Activated CD4-positive, alpha-beta T cell treated with anti-CD3 and anti-CD28 coated beads, Interleukin-2, amount 50 U/mL, for 16 hours (primary cell): ENCODE results near the gene KRT14.
"Not testable (repeated sequence)": the region's sequence is repeated elsewhere in the genome, so short reads cannot be mapped to it uniquely, and the experiment has no call there.

Source experiments
- DNase-seq: peaks from one replicate; pipeline ENCODE4 v3.0.0-alpha.2; 2020

Gene KRT14

DNA sequence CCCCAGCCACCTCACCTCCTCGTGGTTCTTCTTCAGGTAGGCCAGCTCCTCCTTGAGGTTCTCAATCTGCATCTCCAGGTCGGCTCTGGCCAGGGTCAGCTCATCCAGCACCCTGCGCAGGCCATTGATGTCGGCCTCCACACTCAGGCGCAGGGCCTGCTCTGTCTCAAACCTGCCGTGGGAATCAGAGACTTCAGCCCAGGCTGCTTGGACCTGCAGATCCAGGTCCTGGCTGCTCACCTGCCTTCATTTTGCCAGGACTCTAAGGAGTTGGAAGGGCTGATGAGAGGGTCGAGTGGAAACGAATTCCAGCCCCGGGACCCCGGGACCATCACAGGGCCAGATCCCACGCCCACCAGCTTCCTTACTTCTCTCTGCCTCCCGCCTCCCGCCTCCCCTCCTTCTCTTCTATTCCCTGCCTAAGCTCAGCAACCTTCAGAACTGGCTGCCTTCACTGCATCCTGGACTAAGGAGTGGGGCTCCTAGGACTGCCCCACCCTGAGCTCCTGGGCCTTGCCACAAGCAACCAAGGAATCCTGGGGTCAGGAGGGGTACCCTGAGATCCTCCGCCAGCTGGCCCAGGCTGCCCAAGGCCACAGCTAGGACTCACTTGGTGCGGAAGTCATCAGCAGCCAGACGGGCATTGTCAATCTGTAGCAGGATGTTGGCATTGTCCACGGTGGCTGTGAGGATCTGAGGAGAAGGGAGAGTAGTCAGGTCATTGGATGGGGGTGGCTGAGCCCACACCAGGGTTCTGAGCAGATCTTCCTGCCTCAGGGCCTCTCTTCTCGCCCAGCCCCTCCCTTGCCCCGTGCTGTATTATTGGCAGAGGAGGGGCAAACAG lies 35.9 kb upstream of the KRT14 start:
- DNase-seq, result not testable (repeated sequence)

DNA sequence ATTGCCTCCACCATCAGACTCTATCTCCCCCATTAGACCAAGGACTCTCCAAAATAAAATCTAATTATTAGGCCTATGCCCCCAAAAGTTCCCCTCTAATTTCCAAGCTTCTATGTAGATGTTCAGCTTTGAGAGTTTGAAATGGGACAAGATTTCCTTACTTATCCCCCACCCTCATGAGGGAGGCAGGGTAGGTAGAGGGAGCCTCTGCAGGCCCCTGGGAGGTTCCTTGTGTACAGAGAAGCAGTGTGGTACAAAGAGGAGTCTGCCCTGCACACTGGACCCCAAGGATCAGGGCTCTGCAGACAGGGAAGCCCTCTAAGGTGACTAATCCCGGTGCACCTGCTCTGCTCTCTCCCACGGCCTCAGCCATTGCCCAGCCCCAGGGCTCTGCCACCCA lies 35.2 kb upstream of the KRT14 start:
- DNase-seq, result no peak

GRCh38 chr17:41621435-41621817 lies 34.7 kb upstream of the KRT14 start:
- DNase-seq, result not testable (repeated sequence)

GRCh38 chr17:41620583-41621434 lies 34.1 kb upstream of the KRT14 start:
- DNase-seq, result no peak

GRCh38 chr17:41619927-41620582 lies 33.4 kb upstream of the KRT14 start:
- not testable (repeated sequence) for DNase-seq

DNA sequence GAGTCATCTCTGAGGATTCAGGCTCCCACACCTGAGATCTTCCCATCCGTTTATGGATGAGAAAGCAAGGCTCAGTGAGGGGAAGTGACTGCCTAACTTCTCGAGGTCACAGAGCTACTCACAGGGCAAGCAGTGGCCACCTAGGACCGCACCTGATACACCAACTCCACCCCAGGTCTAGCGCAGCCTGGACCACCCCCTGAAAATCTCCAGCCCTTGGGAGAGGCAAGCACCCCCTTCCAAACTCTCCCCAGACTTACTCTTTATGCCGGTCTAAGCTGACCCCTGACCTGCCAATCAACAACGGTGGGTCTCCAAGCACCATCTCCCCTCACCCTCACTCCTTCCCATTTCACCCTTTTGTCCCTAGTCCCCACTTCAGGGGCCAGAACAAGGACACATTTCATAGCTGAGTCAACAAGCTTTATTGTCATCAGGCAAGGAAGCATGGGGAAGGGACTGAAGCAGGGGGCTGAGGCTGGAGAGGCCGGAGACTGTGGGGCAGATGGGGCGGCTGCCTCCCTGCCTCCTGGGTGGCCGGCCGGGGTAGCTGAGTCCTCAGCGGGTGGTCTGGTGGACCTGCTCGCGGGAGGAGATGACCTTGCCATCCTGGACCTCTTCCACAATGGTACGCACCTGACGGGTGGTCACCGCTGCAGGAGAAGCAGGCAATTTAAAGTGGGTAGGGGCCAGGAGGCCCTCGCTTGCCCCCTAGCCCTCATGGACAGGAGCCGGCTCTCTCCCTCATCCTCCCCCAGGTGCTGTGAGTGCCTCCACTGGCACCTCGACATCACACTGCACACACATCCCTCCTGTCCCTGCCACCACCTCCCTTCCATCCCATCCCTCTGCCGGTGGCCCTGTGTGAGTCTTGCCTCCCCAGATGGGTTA lies 32.6 kb upstream of the KRT14 start:
- no peak for DNase-seq

DNA sequence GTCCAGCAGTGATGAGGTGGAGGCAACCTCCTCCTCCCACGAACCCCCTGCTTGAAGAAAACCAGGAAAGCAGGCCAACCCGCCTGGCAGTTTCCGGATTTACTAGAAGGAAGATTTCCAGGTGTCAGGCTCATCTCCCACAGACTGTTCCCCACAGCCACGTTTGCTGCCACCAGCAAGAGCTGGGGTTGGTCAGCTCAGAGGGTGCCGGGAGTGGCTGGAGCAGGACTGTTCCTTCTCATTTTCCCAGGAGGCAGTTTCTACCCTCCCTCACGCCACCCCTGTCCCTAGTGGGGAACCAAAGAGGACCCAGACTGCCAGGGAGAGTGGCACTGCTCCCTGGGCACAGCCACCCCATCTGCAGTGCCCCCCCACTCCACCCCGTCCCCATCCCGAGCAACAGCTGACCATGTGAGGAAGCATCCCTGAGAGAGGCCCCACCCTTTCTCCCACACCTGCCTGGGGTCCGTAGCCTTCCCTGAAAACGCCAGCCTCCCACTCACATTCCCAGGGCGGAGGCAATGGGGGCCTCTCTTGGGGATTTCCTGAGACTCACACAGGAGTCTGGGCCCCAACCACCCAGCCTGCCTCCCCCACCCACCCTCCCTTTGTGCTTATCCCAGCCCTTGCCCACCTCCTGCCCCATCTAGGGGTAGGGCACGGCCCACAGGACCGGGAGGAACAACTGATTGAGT lies 31.8 kb upstream of the KRT14 start:
- no peak for DNase-seq

- no peak for DNase-seq
Observed at GRCh38 chr17:41617698-41618097, 31.0 kb upstream of the KRT14 start.

- no peak for DNase-seq
Observed at GRCh38 chr17:41617136-41617535, 30.4 kb upstream of the KRT14 start.

- not testable (repeated sequence) for DNase-seq
Observed at GRCh38 chr17:41616486-41616885, 29.8 kb upstream of the KRT14 start.

GRCh38 chr17:41615454-41615853 lies 28.8 kb upstream of the KRT14 start:
- DNase-seq, result no peak

DNA sequence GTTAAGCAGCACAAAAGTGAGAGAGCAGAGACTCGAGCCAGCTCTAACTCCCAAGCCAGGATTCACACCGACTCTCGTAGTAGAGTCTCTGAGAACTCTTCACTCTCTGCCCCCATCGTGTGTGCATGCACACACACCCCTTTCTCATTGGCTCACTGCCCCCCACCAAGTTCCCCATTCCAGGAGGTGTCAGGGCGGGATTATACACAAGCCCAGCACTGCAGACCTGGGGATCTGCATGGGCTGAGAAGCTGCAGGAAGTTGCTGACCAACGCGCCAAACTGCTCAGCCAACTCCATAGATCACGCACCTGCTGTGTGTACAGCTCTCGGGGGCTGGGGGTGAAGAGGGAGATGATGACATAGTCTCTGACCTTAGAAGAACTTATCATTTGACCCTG lies 28.1 kb upstream of the KRT14 start:
- DNase-seq, result not testable (repeated sequence)

DNA sequence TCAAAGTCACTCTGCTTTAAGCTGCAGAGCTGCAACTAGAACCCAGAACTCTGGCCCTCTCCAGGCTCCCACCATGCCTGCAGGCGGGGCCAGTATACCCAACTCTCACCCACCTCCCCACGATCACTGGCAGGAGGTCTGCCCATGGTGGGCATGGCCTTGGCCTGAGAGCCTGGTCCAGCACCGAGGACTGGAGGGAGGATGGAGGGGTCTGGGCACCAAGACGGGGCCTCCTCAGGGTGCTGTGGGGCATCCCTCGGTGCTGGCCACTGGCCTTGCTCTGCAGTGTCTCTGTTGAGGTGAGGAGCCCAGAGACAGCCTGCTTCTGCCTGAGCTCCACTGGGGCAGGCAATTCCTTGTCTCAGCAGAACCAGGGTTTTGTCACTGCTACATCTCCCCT lies 27.4 kb upstream of the KRT14 start:
- DNase-seq, result no peak

GRCh38 chr17:41613277-41614082 lies 26.8 kb upstream of the KRT14 start:
- no peak for DNase-seq

- not testable (repeated sequence) for DNase-seq
Observed at GRCh38 chr17:41612376-41613160, 25.9 kb upstream of the KRT14 start, which contains the start of gene KRT16. TSS of gene KRT16 (minus strand) at chr17:41612767. CDS start at chr17:41612688, 79 bp downstream.

GRCh38 chr17:41610965-41611640 lies 24.4 kb upstream of the KRT14 start:
- DNase-seq, result no peak

- DNase-seq, result not testable (repeated sequence)
Observed at GRCh38 chr17:41610061-41610517, 23.4 kb upstream of the KRT14 start.

DNA sequence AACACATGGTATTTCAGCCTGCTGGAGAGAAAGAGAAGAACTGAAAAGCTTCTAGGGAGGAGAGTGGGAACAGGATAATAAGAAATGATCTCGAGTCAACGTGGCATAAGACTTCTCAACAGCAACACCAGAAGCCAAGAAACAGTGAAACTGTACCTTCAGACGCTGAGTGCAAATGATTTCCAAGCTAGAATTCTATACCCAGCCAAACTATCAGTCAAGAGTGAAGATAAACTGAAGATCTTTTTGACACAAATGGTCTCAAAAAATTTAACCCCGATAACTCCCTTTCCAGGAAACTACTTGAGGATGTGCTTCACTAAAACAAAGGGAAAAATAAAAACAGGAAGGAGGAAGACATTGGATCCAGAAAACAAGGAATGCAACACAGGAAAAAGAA lies 20.2 kb upstream of the KRT14 start:
- not testable (repeated sequence) for DNase-seq

- no peak for DNase-seq
Observed at GRCh38 chr17:41602524-41602923, 15.8 kb upstream of the KRT14 start.
